HG02973 (cell line): Measurements from ENCODE around the gene WWOX.
"Not testable (repeated sequence)": the region's sequence is repeated elsewhere in the genome, so short reads cannot be mapped to it uniquely, and the experiment has no call there.

Experiments
- ATAC-seq: cut with Tn5 transposase; IDR thresholded peaks from one replicate; pipeline ENCODE4 v1.9.1; 2021; ENCODE audit warnings: moderate library complexity; ENCODE audit not compliant: unreplicated experiment

WWOX gene

DNA sequence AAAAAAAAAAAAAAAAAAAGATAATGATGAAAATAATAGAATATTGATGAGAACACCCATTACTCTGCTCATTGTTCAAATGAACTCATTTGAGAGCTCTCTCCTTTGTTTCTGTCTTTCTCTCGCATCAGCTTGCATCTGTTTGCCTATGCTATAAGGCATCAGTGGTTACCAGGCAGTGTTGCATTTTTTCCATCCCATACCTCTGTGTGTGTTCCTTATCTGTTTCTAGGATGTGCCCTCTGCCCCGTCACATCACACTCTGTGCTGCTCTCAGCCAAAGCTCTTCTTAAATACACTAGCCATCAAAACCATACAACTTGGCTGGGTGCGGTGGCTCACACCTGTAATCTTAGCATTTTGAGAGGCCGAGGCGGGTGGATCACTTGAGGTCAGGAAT is 568.2 kb downstream of the WWOX start:
- no peak for ATAC-seq

DNA sequence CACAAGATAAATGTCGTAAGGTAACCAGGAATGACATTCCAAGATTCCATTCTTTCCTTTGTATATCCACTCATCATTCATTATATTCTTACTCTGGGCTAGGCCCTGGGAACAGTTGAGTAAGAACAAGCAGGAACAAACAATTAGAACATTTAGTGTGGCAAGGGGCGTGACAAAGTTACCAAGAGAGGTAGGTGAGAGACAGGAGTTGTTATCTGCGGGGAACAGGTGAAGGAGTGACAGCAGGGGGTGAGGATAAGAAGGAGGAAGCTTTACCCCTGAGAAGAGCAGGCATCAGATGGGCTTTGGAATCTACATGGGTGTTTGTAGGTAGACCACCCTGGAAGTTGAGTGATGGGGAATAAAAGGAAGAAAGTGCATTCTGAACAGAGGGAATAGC is 568.9 kb downstream of the WWOX start:
- ATAC-seq, result no peak

DNA sequence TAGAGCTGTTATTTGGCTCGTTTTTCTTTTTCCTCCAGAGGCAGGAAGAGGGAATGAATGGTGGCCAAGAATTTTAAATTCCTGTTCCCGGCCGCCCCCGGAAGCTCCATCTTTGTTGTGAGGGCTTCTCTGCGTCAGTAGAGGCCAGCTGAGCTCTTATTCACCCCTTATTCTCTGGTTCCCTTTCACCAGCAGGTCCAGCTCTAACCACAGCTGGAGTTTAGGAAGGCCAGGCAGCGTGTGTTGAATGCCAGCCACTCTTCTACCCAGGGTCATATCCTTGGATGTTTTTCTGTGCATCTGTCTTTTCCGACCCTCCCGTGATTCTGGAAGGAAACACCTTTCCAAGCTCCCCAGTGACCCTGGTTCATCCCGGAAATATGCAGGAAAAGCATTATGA is 570.5 kb downstream of the WWOX start:
- ATAC-seq, result no peak

DNA sequence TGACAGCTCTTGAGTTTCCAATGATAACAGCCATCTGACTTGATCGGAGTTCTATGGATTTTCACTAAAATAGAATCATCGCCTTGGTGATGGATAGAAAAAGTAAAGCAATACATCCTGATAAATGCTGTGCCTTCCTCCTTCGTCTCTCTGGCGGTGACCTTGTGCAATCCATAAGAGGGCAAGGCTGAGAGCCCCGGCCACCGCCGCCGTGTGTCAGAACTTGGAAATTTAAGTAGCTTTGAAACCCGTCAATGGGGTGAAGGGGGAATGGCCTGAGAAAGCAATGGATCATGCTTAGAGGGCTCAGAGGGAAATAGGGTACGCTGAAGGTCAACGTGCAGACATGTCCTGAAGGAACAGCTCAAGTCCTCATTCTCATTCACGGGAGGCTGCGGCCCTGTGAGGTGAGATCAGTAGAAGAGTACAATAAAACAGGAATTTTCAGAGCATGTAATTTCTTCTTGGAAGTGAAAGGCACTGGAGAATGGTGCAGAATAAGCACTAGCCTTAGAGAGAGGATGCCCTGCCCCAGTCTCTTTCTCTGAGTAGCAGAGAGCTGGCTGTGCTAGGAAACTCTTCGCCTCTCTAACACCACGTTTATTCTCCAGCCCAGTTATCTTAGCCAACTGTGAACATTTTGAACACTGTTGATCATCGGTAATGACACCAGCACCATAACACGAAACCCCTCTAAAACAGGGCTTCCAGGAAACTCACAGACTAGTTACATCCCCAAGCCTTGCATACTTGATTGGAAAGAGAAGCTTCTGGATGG is 573.5 kb downstream of the WWOX start:
- no peak for ATAC-seq

DNA sequence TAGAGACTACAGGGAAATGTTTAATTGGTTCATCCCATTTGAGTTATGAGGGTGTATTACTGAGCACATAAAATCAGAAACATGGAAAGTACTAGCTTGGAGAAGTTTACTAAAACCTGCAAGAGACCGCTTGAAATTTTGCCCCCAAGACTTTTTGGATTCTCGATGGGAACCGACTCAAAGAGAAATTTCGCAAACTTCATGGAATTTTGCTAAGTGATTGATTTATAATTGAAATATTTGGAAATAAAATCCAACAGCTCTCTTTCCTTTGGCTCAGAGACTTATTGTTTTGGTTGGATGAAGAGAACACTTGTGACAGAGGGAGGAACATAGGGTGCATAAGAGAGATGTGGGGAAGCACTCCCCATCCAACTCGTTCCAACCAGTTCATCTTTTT is 574.4 kb downstream of the WWOX start:
- no peak for ATAC-seq

DNA sequence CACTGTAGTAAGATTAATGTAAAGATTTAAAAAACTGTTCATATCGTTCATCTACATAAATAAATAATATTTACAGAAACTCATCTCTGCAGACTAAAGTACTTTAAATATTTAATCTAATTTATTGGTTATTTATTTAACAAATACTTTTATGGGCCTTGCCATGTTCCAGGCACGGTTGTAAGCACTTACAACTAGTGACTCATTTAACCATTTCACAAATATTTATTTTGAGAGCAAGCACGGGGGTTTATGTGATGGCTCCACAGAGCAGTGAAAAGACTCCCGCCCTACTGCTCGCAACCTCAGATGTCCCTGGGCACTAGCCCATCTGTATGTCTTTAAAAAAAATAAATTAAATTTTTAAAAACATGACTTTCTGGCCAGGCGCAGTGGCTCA is 575.9 kb downstream of the WWOX start:
- no peak for ATAC-seq

DNA sequence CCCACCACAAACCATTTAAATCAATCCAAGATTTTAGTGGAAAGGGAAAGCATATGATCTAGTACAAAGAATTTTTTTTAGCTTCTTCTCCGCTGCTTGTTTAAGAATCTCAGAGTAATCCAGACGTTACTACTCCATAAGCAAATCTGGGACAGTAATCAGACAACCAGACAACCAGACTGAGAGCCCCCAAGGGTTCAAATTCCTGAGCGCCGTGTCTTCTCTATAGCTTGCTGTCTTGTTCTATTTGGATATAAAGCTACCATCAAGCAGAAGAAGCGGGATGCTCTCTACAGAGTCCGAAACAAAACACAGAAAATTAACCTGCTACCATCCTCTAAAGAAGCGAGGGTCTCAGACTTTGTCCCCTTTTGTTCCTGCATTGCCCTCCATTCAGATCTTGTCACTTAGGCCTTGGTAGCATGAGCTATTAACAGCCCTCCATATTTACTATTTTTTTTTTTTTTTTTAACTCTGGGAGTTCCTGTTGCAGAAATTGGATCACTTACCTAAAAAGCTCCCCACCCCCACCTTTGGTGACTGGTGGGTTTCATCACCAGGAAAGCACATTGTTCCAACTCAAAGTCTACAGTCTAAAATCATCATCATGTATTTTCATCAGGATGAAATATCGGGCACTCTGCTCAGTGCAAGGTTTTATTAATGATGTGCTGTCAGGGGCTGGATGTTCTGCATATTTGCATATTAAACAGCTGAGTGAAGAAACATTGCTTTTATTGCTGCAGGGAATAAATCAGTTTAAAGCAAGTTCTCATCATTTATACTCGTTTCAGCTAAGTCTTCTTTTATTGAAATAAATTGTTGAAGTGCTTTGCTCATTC is 576.7 kb downstream of the WWOX start:
- ATAC-seq, result no peak

DNA sequence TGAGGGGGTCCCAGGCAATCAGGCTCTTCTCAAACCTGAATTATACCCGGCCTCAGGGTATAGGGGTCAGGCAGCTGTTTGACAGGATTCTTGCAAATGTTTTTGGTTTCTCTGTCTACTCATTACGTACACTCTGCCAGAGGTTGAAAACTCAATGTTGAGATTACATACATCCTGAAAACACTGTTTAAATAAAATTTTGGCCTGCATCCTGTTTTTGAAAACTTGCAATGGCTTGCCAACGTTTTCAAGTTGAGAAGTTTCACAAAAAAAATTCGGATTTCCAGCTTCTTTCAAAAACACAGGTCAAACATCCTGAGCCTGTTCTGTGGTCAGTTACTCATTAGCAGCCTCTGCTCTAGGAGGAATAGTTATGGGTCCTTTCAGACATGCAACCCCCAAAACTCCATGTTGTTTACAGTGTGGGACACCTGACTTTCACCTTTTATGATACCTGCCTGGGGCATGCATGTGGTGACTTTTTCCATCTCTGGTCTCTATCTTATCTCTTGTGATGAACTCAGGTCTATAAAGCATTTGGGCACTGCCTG is 577.8 kb downstream of the WWOX start:
- ATAC-seq, result no peak

DNA sequence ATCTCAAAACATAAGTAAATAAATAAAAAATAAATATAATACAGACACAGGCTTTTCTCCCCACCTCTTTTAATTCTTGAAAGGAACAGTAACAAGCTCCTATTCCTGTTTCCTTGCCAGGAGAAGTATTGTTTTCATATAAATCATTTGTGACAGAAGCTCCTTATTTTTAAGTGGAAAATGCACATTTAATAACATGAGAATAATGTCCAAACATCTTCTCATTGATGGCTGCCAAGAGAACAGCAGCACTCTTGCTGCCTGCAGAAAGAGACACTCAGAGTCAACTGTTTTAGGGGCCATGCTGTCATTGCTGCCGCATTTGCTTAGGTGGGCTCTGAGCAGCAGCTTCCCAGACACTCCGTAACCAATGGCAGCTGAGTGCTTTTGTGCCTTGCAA is 580.1 kb downstream of the WWOX start:
- no peak for ATAC-seq

DNA sequence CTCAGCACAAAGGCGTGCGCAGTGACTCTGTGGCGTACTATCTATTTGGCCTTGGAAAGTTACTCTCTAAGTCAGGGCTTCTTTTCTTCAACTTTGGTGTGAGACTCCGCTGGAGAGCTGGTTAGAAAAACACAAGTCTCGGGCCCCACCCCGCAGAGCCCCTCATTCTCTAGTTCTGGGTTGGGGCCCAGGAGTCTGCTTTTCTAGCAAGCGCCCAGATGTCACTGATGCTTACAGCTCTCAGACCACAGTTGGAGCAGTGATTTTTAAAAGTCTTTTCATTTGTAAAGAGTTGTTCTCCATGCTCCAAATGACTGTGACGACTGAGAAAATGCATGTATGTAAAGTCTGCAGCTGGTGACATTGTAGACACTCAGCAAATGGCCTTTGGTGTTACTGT is 582.3 kb downstream of the WWOX start:
- no peak for ATAC-seq

DNA sequence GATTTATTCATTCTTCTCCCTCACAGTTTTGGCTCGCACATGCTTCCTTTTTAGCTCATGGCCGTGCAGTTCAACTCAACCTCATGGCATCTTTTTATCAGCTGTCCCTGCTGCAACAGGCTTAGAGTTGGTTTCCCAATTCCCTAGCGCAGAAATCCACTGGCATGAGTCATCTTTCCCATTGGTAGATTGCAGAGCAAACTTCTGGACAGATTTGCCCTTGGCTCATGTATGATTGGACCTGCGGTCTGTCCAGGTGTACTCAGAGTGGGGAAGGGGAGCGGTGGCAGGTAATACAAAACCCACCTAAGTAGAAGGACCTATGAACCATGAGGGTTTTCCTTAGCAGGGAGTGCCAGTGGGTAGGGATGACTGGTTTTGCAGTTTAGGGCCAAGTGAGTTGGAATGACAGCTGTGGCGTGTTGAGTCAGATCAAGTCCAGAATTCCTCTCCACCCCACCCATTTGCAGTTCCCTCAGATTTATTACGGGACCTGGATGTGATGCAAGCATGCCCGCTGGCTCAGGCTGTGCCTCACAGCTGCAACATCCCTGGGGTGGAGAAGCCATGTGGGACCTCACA is 584.7 kb downstream of the WWOX start:
- no peak for ATAC-seq

DNA sequence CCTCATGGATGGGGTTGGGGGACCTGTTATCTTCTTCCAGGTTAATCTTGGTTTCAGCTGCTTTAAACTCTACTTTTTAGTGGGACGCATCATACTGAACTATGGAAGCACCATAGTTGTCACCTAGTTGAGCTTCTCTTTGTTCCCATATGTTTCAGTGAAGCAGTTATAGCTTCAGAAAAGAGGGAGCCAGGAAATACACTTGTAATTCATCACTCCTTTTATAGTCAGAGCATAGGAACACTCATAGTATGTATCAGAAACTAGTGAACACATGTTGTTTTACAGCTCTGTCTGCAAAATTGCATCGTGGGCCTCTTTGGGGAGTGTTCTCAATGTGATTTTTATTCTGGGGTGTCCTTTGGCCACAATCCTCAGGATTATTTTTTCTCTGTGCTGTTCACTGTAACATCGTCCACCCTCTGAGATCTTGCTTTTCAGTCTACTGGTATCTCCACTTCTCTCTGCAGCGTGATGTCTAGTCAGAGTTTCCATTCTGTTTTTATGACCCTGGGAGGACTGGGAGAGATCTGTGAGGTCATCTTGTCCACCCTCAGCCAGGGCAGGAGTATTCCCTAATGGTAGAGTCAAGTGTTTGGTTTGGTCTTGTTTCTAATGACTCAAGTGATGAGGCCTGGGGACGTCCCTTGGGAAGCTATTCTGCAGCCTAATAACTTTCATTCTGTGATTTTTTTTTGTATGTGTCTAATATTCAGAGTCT is 585.4 kb downstream of the WWOX start:
- no peak for ATAC-seq

DNA sequence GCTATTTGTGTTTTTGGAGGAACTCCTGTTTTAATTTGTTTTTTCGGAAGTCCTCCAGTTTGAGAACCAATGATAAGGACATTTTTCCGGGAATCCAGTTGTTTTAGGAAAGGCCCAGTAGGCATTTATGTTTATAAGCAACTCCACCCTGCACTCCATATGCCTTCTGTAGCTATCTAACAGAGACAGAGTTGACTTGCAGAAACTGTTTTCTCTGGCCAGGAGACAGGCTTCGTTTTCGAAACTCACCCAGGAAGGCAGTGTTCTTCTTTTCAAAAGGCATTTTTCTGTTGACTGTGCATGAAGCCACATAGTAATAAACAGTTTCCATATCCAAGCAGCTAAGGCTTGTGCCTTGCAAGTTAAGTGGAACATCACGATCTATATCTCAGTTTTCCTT is 587.1 kb downstream of the WWOX start:
- no peak for ATAC-seq

DNA sequence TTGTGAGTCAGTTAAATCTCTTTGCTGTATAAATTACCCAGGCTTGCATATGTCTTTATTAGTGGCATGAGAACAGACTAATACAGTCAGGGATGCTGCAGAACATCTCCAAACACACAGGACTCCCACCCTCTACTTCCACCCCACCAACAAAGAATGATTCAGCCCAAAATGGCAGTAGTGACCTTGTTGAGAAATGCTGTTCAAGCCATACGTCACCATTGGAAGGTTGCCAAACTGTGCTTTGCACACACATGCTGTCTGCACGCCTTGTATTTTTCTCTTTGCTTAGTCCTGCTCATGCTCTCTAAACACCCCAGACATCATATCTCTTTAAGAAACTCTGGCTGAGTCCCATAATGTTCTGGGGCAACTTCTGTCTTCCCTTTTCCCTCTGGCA is 589.6 kb downstream of the WWOX start:
- no peak for ATAC-seq

DNA sequence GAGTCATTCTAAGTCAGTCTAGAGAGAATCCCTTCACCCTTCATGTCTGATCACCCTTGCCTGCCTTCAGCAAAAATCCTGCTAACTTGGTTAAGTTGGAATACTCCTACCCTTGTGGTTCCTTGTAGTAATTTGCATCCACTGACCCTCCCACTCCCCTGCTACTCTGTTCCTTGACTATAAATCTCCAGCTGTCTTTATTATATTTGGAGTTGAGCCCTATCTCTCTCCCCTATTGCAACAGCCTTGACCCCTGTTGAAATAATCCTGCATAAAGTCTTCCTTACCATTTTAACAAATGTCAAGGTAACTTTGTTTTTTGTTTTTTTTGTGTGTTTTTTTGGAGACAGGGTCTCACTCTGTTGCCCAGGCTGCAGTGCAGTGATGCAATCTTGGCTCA is 590.1 kb downstream of the WWOX start:
- no peak for ATAC-seq

DNA sequence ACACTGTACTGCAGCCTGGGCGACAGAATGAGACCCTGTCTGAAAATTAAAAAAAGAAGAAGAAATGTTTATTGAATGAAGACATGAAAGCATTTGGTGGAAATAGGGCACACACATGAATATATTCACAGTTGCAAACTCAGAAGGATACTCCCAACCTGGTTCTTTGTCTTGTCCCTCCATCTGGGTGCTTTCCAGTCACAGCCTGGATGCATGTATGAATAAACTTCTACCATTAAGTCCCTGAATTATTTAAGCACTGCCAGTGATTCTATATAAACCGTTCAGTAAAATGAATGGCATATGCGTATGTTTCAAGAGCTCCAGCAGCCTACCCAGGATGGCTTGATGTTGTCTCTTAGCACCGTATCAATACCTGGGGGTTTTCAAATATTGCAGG is 591.1 kb downstream of the WWOX start:
- ATAC-seq, result no peak

DNA sequence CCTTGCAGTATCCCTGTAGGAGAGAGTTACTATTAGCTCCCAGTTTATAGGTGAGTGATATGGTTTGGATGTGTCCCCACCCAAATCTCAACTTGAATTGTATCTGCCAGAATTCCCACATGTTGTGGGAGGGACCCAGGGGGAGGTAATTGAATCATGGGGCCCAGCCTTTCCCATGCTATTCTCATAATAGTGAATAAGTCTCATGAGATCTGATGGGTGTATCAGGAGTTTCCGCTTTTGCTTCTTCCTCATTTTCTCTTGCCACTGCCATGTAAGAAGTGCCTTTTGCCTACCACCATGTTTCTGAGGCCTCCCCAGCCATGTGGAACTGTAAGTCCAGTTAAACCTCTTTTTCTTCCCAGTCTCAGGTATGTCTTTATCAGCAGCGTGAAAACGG is 592.3 kb downstream of the WWOX start:
- ATAC-seq, result not testable (repeated sequence)

DNA sequence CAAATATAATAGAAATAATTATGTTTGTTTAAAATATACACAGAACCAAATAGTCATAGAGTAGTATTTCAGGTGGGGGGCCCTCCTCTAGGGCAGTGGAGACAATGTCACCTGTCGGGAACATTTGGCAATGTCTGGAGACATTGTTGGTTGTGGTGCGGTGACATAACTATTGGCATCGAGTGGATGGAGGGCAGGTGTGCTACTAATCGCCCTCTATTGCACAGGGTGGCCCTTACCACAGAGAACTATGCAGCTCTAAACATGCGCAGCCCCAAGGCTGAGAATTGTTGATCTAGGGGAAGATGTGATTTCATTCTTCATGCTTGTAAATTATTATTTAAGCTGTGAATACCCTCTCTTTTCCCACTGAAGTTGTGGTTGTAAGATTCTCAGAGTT is 594.0 kb downstream of the WWOX start:
- ATAC-seq, result no peak

DNA sequence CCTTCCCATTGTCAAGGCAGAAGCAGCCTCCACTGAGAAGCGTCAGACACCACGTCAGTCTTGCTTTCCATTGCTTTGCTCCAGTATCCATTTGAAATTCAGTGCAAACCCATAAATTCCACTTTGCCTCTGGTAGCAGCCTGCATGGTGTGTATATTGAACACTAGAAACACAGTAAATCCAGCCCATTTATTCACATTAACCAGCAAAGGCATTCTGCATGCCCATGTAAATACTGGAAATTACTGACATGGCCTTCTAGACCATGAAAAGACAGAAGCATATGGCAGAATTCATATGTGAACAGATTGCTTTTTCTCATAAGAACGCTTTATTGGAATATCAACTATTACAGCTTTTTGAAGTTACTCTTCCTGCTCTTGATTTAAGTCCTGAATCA is 595.0 kb downstream of the WWOX start:
- no peak for ATAC-seq

DNA sequence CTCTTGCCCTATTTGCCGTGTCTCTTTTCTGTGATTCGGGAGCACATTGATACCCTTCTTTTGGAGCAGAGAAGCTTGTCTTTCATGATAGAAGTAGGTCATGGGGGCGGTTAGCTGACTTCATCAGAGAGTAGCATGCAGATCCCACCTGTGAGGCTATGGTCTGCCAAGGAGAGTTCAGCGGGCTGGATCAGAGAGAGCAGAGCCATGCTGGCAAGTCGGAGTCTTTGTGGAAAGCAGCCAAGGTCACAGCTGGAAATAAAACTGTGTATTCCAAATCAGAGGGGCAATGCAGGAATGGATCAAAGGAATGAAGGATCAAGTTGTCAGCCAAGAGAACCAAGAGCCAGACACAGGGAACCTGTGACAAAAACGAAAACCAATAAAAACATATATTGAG is 595.9 kb downstream of the WWOX start:
- no peak for ATAC-seq

DNA sequence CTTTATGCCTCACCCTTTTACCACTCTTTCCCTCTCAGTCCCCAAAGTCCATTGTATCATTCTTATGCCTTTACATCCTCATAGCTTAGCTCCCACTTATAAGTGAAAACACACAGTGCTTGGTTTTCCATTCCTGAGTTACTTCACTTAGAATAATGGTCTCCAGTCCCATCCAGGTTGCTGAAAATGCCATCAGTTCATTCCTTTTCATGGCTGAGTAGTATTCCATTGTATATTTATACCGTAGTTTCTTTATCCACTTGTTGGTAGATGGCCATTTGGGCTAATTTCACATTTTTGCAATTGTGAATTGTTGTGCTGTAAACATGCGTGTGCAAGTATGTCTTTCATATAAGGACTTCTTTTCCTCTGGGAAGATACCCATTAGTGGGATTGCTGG is 597.3 kb downstream of the WWOX start:
- ATAC-seq, result no peak
